SK-N-SH treated with all-trans-retinoic acid at 6 μM for 48 hours (cell line): Measurements from ENCODE around the gene GAS2.
A peak's percentile ranks its signal among the peaks of the same experiment; 100 is the strongest.

Source experiments
- ATAC-seq: fragments of 200-7000 bp; cut with Tn5 transposase; 3 replicates; pipeline ENCODE4 v1.9.1; 2020; ENCODE audit warnings: mild to moderate bottlenecking, moderate library complexity
- ARNTL ChIP-seq: fragments of 450-650 bp; formaldehyde crosslinking; IDR thresholded peaks from 2 replicates; pipeline ENCODE4 v1.5.0; 2020; ENCODE audit warnings: low read depth, mild to moderate bottlenecking, moderate library complexity, borderline replicate concordance
- BACH2 ChIP-seq: fragments of 250-450 bp; sonication (Bioruptor Pico); IDR thresholded peaks from 2 replicates; pipeline ENCODE4 v1.9.0; 2021; ENCODE audit warnings: mild to moderate bottlenecking, borderline replicate concordance
- CSDC2 ChIP-seq: fragments of 250-450 bp; sonication (Bioruptor Pico); IDR thresholded peaks from 2 replicates; pipeline ENCODE4 v1.5.0; 2020; ENCODE audit warnings: mild to moderate bottlenecking, moderate library complexity
- ESRRG ChIP-seq: fragments of 250-450 bp; sonication (Bioruptor Pico); IDR thresholded peaks from 2 replicates; pipeline ENCODE4 v1.6.1; 2021; ENCODE audit warnings: mild to moderate bottlenecking
- GLIS3 ChIP-seq: fragments of 250-450 bp; sonication (Bioruptor Pico); IDR thresholded peaks from 2 replicates; pipeline ENCODE4 v1.5.0; 2020; ENCODE audit warnings: mild to moderate bottlenecking, moderate library complexity
- ISL1 ChIP-seq: fragments of 250-450 bp; sonication (Bioruptor Pico); IDR thresholded peaks from 2 replicates; pipeline ENCODE4 v2.1.2; 2022; ENCODE audit warnings: mild to moderate bottlenecking, moderate library complexity
- OSR1 ChIP-seq: fragments of 250-450 bp; sonication (Bioruptor Pico); IDR thresholded peaks from 2 replicates; pipeline ENCODE4 v1.8.0; 2022; ENCODE audit warnings: moderate library complexity, mild to moderate bottlenecking, inconsistent platforms
- PPARA ChIP-seq: fragments of 250-450 bp; sonication (Bioruptor Pico); IDR thresholded peaks from 2 replicates; pipeline ENCODE4 v1.5.0; 2020; ENCODE audit warnings: mild to moderate bottlenecking, borderline replicate concordance
- RARB ChIP-seq: fragments of 250-450 bp; sonication (Bioruptor Pico); IDR thresholded peaks from 2 replicates; pipeline ENCODE4 v1.8.0; 2021; ENCODE audit warnings: mild to moderate bottlenecking, moderate library complexity
- SNAI2 ChIP-seq: fragments of 250-450 bp; sonication (Bioruptor Pico); IDR thresholded peaks from 2 replicates; pipeline ENCODE4 v1.5.0; 2020; ENCODE audit warnings: mild to moderate bottlenecking, moderate library complexity
- TCF4 ChIP-seq: fragments of 250-450 bp; sonication (Bioruptor Pico); IDR thresholded peaks from 2 replicates; pipeline ENCODE4 v1.8.0; 2021; ENCODE audit warnings: mild to moderate bottlenecking, moderate library complexity, borderline replicate concordance
- TOX ChIP-seq: fragments of 250-450 bp; sonication (Bioruptor Pico); IDR thresholded peaks from 2 replicates; pipeline ENCODE4 v1.8.0; 2021; ENCODE audit warnings: mild to moderate bottlenecking, moderate library complexity, borderline replicate concordance
- ZC3H10 ChIP-seq: fragments of 250-450 bp; sonication (Bioruptor Pico); IDR thresholded peaks from 2 replicates; pipeline ENCODE4 v1.5.1; 2021; ENCODE audit warnings: mild to moderate bottlenecking, moderate library complexity
- ZFP3 ChIP-seq: fragments of 250-450 bp; sonication (Bioruptor Pico); IDR thresholded peaks from 2 replicates; pipeline ENCODE4 v1.5.0; 2020; ENCODE audit warnings: mild to moderate bottlenecking, moderate library complexity
- ZFP30 ChIP-seq: fragments of 450-650 bp; formaldehyde crosslinking; IDR thresholded peaks from 2 replicates; pipeline ENCODE4 v1.5.0; 2022; ENCODE audit warnings: mild to moderate bottlenecking, moderate library complexity
- ZNF565 ChIP-seq: fragments of 450-650 bp; formaldehyde crosslinking; conservative IDR thresholded peaks from 2 replicates; pipeline ENCODE4 v1.5.0; 2020; ENCODE audit warnings: low read depth, mild to moderate bottlenecking, moderate library complexity
- ZNF70 ChIP-seq: fragments of 450-650 bp; formaldehyde crosslinking; IDR thresholded peaks from 2 replicates; pipeline ENCODE4 v1.5.0; 2020; ENCODE audit warnings: mild to moderate bottlenecking, moderate library complexity
- ZNF8 ChIP-seq: fragments of 450-650 bp; formaldehyde crosslinking; IDR thresholded peaks from 2 replicates; pipeline ENCODE4 v1.5.0; 2020; ENCODE audit warnings: mild to moderate bottlenecking, moderate library complexity
- TF ChIP-seq, protein P1 (sequence below): fragments of 250-450 bp; sonication (Bioruptor Pico); IDR thresholded peaks from 2 replicates; pipeline ENCODE4 v1.5.0; 2020; ENCODE audit warnings: mild to moderate bottlenecking, moderate library complexity
- TF ChIP-seq, protein P2 (sequence below): fragments of 250-450 bp; sonication (Bioruptor Pico); IDR thresholded peaks from 2 replicates; pipeline ENCODE4 v1.5.1; 2021; ENCODE audit warnings: mild to moderate bottlenecking, moderate library complexity
- TF ChIP-seq, protein P3 (sequence below): fragments of 250-450 bp; sonication (Bioruptor Pico); IDR thresholded peaks from 2 replicates; pipeline ENCODE4 v1.5.1; 2020; ENCODE audit warnings: low read depth, mild to moderate bottlenecking, moderate library complexity
- TF ChIP-seq, protein P4 (sequence below): fragments of 250-450 bp; sonication (Bioruptor Pico); IDR thresholded peaks from 2 replicates; pipeline ENCODE4 v1.8.0; 2021; ENCODE audit warnings: low read depth, mild to moderate bottlenecking, moderate library complexity, borderline replicate concordance
- TF ChIP-seq, protein P5 (sequence below): fragments of 250-450 bp; sonication (Bioruptor Pico); IDR thresholded peaks from 2 replicates; pipeline ENCODE4 v1.8.0; 2020; ENCODE audit warnings: mild to moderate bottlenecking, moderate library complexity, borderline replicate concordance

GAS2 gene

DNA sequence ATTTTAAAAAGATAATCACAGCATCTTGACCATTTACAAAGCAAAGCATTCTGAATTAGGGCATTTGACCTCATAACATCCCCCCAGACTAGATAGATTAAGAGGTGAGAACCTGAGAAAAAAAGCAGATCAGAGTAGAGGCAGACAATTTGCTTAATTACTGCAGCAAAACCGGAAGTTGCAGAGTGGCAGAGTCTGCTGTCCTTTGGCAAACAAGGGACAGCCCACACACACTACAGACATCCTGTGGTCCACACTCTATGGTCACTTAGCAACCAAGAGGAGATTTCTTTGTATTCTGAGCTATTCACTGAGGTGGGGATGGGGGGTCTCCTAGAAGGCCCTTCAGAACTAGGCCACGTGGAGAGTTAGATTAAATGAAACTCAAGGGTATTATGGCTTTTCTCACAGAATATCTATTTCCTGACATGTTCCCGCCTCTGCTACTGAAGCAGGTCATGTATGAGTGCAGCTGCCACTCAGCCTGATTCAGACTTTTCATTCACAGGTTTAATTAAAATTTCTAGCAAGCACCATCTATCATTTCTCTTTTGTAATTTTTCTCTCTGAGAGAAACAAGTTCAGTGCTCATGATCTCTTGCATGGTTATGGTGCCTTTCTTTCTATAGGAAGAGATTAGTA lies 114.7 kb downstream of the GAS2 start:
- TF ChIP-seq ZC3H10 (CRISPR knock-in tag) (no peak), ZNF70 (no peak), BACH2 (CRISPR knock-in tag) (no peak), ZNF565 (CRISPR knock-in tag) (no peak), ESRRG (CRISPR knock-in tag) (no peak), GLIS3 (no peak), TOX (CRISPR knock-in tag) (no peak), ARNTL (no peak), RARB (CRISPR knock-in tag) (no peak), ISL1 (no peak), CSDC2 (no peak), OSR1 (no peak), TCF4 (no peak)
- TF ChIP-seq, protein P1, sequence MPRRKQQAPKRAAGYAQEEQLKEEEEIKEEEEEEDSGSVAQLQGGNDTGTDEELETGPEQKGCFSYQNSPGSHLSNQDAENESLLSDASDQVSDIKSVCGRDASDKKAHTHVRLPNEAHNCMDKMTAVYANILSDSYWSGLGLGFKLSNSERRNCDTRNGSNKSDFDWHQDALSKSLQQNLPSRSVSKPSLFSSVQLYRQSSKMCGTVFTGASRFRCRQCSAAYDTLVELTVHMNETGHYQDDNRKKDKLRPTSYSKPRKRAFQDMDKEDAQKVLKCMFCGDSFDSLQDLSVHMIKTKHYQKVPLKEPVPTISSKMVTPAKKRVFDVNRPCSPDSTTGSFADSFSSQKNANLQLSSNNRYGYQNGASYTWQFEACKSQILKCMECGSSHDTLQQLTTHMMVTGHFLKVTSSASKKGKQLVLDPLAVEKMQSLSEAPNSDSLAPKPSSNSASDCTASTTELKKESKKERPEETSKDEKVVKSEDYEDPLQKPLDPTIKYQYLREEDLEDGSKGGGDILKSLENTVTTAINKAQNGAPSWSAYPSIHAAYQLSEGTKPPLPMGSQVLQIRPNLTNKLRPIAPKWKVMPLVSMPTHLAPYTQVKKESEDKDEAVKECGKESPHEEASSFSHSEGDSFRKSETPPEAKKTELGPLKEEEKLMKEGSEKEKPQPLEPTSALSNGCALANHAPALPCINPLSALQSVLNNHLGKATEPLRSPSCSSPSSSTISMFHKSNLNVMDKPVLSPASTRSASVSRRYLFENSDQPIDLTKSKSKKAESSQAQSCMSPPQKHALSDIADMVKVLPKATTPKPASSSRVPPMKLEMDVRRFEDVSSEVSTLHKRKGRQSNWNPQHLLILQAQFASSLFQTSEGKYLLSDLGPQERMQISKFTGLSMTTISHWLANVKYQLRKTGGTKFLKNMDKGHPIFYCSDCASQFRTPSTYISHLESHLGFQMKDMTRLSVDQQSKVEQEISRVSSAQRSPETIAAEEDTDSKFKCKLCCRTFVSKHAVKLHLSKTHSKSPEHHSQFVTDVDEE (CRISPR knock-in tag): no peak
- TF ChIP-seq, protein P2, sequence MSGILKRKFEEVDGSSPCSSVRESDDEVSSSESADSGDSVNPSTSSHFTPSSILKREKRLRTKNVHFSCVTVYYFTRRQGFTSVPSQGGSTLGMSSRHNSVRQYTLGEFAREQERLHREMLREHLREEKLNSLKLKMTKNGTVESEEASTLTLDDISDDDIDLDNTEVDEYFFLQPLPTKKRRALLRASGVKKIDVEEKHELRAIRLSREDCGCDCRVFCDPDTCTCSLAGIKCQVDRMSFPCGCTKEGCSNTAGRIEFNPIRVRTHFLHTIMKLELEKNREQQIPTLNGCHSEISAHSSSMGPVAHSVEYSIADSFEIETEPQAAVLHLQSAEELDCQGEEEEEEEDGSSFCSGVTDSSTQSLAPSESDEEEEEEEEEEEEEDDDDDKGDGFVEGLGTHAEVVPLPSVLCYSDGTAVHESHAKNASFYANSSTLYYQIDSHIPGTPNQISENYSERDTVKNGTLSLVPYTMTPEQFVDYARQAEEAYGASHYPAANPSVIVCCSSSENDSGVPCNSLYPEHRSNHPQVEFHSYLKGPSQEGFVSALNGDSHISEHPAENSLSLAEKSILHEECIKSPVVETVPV: no peak
- ATAC-seq: no peak

DNA sequence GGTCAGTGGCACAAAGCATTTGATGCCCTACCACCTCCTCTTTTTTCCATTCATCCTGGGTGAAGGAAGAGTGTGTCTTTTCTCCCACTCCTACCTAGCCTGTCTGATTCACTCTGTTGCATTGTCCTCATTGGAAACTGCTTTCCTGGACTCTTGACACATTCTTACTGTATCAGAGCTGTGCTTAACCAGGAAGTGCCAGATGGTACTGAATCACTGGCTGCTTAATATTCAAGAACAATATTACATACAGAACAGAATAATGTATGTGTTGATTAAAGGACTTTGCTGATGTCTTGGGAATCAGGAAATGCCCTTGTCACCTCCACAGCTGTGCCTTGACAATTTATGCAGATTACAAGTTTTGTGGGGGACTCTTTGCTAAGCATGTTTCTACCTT lies 118.8 kb downstream of the GAS2 start:
- no peak for TF ChIP-seq SNAI2 (CRISPR knock-in tag)
- 0 out of 2 replicates have a peak, but pooled peaks have one; percentile 13 for TF ChIP-seq ZFP3 (CRISPR knock-in tag)
- no peak for TF ChIP-seq OSR1
- TF ChIP-seq, protein P3, sequence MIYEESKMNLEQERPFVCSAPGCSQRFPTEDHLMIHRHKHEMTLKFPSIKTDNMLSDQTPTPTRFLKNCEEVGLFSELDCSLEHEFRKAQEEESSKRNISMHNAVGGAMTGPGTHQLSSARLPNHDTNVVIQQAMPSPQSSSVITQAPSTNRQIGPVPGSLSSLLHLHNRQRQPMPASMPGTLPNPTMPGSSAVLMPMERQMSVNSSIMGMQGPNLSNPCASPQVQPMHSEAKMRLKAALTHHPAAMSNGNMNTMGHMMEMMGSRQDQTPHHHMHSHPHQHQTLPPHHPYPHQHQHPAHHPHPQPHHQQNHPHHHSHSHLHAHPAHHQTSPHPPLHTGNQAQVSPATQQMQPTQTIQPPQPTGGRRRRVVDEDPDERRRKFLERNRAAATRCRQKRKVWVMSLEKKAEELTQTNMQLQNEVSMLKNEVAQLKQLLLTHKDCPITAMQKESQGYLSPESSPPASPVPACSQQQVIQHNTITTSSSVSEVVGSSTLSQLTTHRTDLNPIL (CRISPR knock-in tag): no peak
- no peak for TF ChIP-seq GLIS3
- TF ChIP-seq ARNTL: no peak
- ATAC-seq: no peak

DNA sequence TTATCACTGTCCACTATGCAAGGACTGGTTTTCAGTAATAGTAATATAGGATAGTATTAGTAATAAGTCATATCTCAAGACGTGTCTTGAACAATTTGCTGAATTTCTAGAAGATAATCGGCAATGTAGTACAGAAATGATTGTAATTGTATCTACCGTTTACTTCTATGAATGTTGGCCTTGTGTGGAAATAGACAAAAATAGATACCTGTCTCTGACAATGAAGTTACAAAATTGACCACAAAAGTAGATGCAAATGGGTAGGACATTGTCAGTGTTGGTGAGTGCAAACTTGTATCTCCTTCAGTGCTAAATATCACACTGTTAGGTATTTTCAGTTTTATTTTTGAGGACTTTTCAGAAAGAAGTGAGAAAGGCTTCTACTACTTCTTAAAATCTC lies 120.1 kb downstream of the GAS2 start:
- ATAC-seq: no peak
- TF ChIP-seq BACH2 (CRISPR knock-in tag) (no peak), ZNF565 (CRISPR knock-in tag) (no peak)

DNA sequence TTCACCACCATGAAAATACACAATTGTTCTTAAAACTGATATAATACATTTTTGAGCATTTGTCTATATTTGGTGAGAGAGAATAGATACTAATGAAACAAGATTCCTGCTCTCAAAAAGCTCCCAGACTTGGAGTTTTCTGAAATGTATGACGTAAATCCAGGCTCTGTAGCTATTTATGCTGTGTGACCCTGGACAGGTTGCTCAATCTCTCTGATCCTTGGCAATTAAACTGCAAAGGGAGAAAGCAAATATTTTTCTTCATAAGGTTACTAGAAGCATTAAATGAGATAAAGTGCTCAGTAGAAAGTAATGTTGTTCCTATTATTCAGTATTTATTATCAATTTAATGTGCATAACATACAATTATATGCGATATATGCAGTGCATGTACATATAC lies 120.6 kb downstream of the GAS2 start:
- no peak for ATAC-seq
- TF ChIP-seq OSR1 (no peak), CSDC2 (no peak), ESRRG (CRISPR knock-in tag) (no peak), ZNF70 (no peak)
- TF ChIP-seq, protein P4, sequence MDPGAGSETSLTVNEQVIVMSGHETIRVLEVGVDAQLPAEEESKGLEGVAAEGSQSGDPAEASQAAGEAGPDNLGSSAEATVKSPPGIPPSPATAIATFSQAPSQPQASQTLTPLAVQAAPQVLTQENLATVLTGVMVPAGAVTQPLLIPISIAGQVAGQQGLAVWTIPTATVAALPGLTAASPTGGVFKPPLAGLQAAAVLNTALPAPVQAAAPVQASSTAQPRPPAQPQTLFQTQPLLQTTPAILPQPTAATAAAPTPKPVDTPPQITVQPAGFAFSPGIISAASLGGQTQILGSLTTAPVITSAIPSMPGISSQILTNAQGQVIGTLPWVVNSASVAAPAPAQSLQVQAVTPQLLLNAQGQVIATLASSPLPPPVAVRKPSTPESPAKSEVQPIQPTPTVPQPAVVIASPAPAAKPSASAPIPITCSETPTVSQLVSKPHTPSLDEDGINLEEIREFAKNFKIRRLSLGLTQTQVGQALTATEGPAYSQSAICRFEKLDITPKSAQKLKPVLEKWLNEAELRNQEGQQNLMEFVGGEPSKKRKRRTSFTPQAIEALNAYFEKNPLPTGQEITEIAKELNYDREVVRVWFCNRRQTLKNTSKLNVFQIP (CRISPR knock-in tag): no peak

DNA sequence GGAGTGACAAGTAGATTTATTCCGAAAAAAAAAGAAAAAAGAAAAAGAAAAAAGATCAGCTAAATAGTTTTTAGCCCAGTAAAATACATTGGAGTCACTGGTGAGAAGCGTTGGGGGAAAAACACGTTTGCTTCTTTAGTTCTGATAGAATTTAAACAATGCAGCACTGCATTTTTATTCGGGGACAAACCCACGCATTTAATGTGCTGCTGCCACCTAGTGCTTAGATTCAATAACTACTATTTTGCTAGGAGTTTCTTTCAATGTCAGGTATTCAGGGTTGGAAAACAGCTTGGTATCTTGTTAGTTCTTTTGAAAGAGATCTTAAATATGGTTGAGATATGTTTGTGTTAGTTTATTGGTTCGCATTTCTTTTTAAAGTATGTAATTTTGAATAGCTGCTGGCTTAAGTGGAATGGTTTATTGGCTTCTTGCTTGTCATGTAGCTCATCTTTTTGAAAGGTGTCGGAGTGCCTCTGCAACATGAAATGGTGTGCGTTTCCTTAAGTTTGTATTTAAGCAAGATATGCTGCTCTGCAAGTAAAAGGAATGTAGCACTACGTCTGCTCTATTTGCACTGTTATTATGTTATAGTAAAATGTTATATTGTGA lies 121.2 kb downstream of the GAS2 start:
- peak; percentile 85 for ATAC-seq
- TF ChIP-seq RARB (CRISPR knock-in tag) (no peak), CSDC2 (no peak), ZNF8 (CRISPR knock-in tag) (no peak), BACH2 (CRISPR knock-in tag) (no peak), PPARA (no peak), ZC3H10 (CRISPR knock-in tag) (no peak), ZFP30 (CRISPR knock-in tag) (no peak), TOX (CRISPR knock-in tag) (no peak), GLIS3 (no peak), SNAI2 (CRISPR knock-in tag) (no peak)
- TF ChIP-seq, protein P2: no peak
- TF ChIP-seq, protein P5, sequence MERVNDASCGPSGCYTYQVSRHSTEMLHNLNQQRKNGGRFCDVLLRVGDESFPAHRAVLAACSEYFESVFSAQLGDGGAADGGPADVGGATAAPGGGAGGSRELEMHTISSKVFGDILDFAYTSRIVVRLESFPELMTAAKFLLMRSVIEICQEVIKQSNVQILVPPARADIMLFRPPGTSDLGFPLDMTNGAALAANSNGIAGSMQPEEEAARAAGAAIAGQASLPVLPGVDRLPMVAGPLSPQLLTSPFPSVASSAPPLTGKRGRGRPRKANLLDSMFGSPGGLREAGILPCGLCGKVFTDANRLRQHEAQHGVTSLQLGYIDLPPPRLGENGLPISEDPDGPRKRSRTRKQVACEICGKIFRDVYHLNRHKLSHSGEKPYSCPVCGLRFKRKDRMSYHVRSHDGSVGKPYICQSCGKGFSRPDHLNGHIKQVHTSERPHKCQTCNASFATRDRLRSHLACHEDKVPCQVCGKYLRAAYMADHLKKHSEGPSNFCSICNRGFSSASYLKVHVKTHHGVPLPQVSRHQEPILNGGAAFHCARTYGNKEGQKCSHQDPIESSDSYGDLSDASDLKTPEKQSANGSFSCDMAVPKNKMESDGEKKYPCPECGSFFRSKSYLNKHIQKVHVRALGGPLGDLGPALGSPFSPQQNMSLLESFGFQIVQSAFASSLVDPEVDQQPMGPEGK (CRISPR knock-in tag): no peak
